NCI-H2171 treated with DMSO at 0.1 percent for 48 hours (cell line): Measurements from ENCODE around the gene DDR1.
"Not testable (repeated sequence)": the region's sequence is repeated elsewhere in the genome, so short reads cannot be mapped to it uniquely, and the experiment has no call there.

Source experiments
- DNase-seq: peaks from one replicate; lab custom pipeline; 2025; lab: John Stamatoyannopoulos, UW

The DDR1 gene

DNA sequence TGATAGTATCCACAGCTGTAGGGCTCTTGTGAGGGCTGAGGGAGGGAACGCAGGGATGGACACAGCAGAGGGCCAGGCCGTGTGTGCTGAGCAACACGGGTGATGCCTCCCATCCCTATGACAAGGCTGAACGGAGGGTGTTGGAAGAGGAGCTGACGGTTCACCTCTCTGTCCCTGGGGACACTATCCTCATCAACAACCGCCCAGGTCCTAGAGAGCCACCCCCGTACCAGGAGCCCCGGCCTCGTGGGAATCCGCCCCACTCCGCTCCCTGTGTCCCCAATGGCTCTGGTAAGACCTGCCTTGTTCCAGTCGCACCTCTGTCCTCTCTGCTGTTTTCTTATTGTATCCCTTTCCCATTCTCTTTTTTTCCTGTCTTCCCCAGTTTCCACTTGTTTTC is 10.1 kb downstream of the DDR1 start:
- DNase-seq, result no peak

DNA sequence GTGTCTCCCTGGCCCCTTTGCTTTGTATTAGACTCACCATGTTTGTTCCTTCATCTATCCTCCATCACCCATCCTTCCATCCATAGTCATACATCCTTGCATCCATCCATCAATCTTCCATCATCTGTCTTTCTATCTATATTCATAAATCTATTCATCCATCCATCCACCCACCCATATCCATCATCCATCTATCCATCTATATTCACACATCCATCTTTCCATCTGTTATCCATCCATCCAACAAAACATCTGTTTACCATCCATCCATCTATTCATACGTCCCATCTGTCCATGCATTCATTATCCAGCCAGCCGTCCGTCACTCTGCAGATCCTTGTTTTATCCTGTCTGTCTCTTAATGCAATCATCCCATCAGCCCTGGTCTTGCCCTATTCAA is 10.6 kb downstream of the DDR1 start:
- DNase-seq, result no peak

DNA sequence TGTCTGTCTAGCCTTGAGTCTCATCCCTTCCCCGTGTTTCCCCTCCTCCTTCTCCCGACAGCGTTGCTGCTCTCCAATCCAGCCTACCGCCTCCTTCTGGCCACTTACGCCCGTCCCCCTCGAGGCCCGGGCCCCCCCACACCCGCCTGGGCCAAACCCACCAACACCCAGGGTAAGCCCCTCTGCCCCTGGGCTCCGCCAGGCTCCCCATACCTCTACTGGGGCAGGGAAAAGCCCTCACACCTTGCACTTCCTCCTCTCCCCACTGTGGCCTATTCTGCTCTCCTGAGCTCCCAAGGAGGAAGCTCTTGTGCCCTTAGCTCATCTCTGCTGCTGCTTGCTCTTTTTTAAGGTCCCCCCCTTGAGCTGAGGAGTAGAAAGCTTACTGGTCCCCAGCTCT is 11.0 kb downstream of the DDR1 start:
- no peak for DNase-seq

DNA sequence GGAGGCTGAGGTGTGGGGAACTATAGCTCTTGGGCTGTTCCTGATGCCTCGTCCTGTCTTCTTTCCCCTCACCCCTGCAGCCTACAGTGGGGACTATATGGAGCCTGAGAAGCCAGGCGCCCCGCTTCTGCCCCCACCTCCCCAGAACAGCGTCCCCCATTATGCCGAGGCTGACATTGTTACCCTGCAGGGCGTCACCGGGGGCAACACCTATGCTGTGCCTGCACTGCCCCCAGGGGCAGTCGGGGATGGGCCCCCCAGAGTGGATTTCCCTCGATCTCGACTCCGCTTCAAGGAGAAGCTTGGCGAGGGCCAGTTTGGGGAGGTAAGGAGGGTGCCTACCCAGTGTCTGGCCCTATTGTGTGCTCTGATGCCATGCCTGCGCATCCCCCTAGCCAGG is 12.2 kb downstream of the DDR1 start:
- no peak for DNase-seq

DNA sequence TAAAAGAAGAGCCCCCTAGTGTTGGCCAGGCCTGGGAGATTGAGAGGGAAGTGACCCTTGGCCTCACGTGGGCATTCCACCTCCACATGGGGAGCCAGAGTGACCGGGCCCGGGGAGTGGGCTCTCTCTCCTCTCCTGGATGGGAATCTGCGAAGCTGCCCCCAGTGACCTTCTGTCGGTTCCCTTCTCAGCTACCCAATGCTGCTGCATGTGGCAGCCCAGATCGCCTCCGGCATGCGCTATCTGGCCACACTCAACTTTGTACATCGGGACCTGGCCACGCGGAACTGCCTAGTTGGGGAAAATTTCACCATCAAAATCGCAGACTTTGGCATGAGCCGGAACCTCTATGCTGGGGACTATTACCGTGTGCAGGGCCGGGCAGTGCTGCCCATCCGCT is 13.6 kb downstream of the DDR1 start:
- DNase-seq, result no peak

DNA sequence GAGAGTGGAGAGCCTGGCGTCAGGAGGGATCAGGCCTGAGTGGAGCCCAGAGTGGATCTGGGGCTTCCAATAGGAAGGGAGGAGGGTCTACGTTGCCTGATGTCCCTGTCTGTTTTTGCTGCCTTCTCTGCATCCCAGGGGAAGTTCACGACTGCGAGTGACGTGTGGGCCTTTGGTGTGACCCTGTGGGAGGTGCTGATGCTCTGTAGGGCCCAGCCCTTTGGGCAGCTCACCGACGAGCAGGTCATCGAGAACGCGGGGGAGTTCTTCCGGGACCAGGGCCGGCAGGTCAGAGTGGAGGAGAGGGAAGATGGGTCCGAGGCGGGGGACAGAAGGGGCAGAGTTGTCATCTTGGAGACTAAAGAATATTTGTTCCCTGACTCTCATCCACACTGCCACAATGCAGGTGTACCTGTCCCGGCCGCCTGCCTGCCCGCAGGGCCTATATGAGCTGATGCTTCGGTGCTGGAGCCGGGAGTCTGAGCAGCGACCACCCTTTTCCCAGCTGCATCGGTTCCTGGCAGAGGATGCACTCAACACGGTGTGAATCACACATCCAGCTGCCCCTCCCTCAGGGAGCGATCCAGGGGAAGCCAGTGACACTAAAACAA is 14.5 kb downstream of the DDR1 start:
- no peak for DNase-seq

DNA sequence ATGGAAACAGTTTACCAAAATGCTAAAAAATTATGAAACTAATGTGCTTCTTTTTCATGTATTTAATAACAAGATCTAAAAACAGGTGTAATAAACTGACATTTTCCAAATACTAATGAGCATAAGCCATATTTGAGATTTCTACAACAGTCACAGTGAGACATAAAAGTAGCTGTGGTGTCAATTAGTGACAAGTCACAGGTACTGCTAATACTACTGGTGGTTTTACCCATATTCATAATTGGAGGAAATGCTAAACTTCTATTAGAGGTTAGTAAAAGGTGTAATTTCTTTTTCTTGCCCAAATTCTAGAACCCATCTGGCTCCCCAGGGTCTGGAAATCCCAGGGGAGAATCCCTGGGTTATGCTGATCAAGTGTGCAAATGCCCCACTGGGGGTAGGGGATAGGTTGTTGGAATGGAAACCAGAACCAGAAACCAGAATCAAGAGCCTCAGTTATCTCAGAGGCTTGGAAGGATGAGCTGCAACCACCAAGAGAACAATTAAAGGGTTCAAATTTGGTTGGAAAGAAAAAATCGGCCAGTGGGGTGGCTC is 16.6 kb downstream of the DDR1 start:
- no peak for DNase-seq

DNA sequence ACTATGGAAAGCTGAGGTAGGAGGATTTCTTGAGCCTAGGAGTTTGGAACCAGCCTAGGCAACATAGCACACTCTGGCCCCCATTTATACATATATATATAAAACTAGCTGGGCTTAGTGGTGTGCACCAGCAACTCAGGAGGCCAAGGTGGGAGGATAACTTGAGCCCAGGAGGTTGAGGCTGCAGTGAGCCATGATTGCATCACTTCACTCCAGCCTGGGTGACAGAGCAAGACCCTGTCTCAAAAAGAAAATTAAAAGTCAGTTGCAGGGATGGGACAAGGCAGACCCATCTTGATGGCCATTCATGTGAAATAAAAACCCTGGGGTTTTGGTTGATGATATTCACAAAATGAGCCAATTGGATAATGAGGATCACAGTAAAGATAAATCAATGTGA is 17.1 kb downstream of the DDR1 start:
- DNase-seq, result no peak

DNA sequence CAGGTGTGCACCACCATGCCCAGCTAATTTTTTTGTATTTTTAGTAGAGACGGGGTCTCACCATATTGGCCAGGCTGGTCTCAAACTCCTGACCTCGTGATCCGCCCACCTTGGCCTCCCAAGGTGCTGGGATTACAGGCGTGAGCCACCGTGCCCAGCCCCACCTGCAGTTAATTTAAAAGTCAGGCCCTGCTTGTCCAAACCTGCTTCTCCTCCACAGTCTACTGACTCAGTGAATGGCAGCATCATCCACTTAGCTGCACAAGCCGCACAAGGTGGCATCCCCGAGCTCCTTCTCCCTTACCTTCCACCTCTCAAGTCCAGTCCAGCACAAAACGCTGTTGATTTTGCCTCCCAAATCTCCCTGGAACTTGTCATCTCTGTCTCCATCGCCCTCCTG is 17.9 kb downstream of the DDR1 start:
- DNase-seq, result not testable (repeated sequence)

DNA sequence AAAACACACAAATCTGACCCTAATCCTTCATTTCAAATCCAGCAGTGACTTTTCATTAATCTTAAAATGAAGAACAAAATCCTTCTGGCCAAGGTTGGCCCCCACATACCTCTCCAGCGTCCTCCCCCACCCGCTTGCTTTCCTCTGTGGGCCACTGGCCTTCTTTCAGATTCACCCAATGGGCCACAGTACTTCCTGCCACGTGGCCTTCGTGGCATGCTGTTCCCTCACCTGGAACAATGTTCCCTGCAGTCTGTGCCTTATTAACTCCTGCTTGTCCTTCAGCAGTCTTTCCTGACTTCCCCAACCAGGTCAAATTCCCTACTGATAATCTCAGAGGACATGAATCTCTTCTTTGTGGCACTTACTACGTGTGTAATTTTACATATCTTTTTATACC is 18.4 kb downstream of the DDR1 start:
- no peak for DNase-seq

DNA sequence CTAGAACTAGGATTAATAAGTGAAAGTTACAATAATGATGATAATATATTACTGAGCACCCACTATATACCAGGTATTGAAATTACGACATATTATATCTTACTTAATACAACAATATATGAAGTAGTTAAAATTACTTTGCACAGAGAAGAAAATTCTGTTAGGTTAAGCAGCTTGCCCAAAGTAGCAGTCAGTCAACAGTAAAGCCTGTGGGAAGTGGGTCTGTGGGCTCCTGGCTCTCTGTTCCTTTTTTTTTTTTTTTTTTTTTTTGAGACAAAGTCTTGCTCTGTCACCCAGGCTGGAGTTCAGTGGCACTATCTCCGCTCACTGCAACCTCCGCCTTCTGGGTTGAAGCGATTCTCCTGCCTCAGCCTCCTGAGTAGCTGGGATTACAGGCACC is 18.9 kb downstream of the DDR1 start:
- no peak for DNase-seq

DNA sequence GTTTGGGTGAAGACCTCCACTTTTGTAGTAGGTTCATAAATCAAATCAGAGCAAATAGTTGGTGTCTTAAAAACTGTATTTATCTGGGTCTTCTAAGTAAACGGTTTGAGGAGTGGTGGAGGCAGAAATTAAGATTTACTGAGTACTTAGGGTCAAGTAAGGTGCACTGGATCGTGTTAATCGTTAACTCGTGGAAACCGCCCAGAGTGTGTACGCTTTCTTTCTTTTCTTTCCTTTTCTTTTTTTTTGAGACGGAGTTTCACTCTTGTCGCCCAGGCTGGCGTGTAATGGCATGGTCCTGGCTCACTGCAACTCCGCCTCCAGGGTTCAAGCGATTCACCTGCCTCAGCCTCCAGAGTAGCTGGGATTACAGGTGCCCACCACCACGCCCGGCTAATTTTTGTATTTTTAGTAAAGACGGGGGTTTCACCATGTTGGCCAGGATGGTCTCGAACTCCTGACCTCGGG is 23.0 kb downstream of the DDR1 start:
- DNase-seq, result not testable (repeated sequence)

DNA sequence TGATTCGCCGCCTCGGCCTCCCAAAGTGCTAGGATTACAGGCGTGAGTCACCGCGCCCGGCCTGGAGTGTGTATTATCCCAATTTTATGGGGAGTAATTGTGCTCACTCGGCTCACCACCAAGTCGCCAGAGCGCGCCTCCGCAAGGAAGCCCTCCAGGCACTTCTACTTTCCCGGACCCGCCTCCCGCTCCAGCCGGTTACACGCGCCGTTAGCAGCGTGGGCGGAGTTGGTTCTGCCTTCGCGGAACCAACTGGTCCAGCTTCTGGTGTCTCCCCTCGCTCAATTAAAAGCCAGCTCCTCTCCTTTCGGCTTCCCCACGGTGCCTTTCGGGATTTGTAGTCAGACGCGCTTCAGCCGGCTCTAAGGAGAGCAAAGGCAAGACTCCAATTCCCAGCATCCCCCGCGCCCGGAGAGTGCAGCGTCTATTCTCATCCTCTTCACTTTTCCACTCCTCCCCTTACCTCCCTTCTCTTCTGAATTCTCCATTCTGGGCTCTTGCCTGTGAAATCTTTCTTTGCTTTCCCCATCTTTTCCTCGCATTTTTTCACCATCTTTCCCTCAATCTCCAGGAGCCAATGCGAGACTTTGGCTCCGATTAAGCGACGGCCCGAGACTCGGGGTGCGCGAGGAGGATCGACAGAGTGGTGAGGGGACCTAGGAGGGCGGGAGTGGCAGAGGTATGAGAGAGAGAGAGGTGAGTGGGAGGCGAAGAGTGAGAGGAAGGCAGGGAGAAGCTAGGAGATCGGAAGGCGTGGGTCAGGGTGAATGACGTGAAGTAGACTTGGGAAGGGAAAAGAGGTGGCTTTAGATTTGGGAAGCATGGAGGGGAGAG is 23.7 kb downstream of the DDR1 start, which contains the start of gene GTF2H4:
TSS of gene GTF2H4 (plus strand) at position 450 of the 834 bp plus-strand sequence.
- DNase-seq, result peak; percentile 99

DNA sequence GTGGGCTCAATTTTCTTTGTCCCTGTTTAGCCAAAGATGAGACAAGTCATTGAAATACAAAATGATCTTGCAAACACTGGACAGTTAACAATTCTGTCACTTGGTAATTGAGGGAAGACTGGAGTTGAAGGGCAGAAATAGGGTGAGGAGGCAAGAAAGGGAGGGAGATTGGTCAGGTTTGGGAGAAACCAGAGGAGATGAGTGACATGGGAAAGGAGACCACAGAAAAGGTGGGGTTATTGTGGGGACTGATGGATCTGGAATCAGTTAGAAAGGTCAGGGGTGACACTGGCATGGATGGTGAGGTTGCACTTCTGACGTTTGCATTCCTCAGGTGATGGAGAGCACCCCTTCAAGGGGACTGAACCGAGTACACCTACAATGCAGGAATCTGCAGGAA is 24.4 kb downstream of the DDR1 start:
- no peak for DNase-seq

DNA sequence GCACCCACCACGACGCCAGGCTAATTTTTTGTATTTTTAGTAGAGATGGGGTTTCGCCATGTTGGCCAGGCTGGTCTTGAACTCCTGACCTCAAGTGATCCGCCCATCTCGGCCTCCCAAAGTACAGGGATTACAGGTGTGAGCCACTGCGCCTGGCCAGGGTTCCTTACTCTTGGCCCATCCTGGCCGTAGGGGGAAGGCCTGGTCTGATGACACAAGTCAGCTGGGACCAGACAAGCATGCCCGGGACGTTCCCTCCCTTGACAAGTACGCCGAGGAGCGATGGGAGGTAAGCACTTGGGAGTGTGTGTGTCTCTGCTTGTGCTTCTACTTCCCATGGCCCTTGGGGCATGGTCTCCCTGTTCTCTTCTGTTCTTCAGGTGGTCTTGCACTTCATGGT is 26.2 kb downstream of the DDR1 start:
- not testable (repeated sequence) for DNase-seq

DNA sequence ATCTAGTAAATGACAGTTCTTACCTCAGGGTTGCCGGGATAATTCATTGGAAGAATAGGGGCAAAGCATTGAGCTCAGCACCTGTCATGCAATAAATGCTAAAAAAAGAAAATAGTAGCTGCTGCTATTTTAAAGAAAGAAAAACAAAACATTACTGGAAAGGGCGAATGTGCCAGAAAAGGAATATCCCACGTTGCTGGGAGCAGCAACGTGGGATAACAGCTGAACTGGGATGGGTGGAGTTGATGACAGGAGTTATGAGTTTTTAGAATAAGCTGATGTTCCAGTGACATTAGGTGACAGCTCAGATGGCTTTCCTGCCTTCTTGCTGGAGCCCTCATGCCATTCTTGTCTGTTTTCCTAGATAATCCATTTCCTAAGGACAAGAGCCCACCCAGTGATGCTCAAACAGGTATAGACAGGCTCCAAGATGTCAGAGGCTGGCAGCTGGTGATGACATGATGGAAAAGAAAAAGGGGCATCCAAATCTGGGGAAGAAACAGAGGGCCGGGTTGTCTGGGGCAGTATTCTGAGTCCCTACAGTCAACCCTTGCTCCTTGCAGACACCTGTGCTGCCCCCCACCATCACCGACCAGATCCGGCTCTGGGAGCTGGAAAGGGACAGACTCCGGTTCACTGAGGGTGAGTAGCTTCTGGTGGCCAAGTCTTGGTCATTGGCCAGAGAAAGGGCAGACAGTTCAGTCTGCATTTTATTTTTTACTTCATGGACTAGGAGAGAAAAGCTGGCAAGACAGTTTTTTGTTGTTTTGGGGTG is 28.6 kb downstream of the DDR1 start:
- DNase-seq, result no peak

DNA sequence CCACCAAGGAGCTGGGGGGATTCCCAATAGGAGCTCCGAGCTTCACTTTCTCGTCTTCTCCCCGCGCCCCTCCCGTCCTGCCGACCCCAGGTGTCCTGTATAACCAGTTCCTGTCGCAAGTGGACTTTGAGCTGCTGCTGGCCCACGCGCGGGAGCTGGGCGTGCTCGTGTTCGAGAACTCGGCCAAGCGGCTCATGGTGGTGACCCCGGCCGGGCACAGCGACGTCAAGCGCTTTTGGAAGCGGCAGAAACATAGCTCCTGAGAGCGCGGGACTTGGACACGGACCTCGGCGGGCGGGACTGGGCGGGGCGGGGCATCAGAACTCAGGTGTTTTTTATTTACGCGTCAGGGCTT is 29.4 kb downstream of the DDR1 start:
- no peak for DNase-seq

DNA sequence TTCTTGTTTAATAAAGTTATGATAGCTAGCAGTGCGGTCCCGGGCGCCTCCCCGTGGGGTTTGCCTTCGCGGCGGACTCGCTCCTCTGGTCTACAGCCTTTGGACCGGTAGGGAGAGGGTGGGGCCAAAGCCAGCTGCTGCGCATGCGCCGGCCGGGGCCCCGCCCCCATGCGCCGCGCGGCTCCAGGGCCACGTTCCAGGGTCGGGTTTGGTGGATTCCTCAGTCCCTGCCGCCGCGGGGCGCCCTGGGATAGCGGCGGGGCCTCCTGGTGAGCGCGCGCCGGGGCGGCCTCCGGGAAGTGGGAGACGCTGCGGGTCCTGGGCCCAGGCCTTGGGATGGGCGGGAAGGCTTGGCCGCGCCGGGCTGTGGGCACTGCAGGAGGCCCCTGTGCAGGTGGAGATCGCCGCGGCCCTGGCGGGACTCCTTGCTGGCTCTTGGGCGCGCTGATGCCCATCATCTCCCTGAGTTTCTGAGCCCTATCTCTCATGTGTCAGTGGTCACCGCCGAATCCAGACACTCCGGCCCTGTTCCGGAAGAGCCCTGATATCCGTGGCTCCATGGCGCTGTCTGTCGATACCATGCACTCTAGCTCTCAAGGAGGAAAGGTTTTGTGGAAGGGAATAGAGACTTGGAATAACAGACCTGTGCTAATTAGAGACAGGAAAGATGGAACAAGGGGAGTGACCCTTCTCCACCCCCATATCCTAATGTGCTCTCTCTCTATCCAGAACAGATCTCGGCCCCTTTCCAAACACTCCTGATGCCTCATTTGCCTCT is 29.9 kb downstream of the DDR1 start, which contains the start of gene VARS2:
TSS of gene VARS2 (plus strand) at position 163 of the 778 bp plus-strand sequence. CDS start at position 762, 599 bp downstream.
- DNase-seq, result peak; percentile 86

DNA sequence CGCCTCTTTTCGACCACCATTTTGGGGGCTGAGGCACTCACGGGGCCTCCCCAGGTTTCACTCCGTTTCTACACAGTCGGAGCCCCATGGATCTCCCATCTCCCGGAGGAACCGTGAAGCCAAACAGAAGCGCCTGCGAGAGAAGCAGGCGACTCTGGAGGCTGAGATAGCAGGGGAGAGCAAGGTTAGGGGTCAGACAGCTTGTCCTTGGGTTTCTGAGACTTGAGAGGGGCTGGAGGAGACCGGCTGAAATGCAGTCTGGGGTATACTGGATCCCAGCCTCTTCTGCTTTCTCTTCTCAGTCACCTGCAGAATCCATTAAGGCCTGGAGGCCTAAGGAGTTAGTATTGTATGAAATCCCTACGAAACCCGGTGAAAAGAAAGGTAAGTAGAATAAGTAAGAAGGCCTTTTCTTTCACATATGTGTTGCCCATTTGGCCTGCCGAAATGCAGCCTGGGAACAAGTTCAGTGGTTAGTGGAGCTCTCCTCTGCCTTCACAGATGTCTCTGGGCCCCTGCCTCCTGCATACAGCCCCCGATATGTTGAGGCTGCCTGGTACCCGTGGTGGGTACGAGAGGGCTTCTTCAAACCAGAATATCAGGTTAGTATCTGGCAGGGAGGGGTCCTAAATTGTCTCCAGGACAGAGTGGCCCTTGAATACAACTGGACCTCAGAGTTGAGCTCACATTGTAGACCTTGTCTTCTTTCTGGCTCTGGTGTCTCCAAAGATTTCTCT is 30.7 kb downstream of the DDR1 start:
- DNase-seq, result no peak

DNA sequence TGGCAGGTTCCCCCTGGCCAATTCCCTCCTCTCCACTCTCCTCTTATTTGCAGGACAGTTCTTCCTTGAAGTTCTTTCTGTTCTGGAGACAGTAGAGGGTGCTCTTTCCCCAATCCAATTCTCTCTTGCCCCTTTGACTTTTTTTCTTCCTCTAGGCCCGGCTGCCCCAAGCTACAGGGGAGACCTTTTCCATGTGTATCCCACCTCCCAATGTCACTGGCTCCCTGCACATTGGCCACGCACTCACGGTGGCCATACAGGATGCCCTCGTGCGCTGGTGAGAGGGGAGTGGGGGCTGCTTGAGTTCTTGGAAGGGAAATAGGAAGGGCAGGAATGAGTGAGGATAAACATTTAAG is 31.2 kb downstream of the DDR1 start:
- peak; percentile 50 for DNase-seq

DNA sequence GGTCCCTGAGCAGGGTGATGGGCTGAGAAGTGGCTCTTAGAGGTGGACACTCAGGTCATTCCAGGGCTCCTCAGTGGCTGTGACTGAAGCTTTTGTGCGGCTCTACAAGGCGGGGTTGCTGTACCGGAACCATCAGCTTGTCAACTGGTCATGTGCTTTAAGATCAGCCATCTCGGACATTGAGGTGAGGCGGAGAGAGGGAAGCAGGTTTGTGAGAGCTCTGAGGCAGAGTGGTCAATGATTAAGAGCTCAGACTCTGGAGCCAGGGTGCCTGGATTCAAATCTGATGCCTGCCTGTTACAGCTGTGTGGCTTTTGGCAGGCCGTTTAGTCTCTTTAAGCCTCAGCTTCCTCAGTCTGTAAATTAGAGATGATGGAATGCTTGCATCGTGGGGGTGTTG is 32.7 kb downstream of the DDR1 start:
- no peak for DNase-seq
